Measurements from ENCODE around the gene KRTAP3-3.
A peak's percentile ranks its signal among the peaks of the same experiment; 100 is the strongest.

Gene KRTAP3-3

GRCh38 chr17:41016578-41017215, 22.7 kb upstream of the KRTAP3-3 start:
- no peaks in the 10 kb centered on the region for H3K36me3 Mint-ChIP-seq (ENCODE audit: low read depth)
- no peak overlapping the region for H3K27ac Mint-ChIP-seq
- no peak overlapping the region for H3K4me3 Mint-ChIP-seq
- H3K9me3 Mint-ChIP-seq = peaks cover 6% of the 10 kb centered on the region
- TF ChIP-seq CTCF (IDR thresholded peaks at IDR 0.05; ENCODE audit: unreplicated experiment in 3 of 3) = no peak
- H3K4me1 Mint-ChIP-seq = peaks cover 16% of the 10 kb centered on the region
- no peaks in the 10 kb centered on the region for H3K27me3 Mint-ChIP-seq (ENCODE audit: low read depth)

GRCh38 chr17:41015454-41015853, 21.5 kb upstream of the KRTAP3-3 start:
- TF ChIP-seq CTCF (IDR thresholded peaks at IDR 0.05; ENCODE audit: unreplicated experiment in 3 of 3) = no peak
- peaks cover 2% of the 10 kb centered on the region for H3K9me3 Mint-ChIP-seq
- H3K27ac Mint-ChIP-seq = no peak overlapping the region
- H3K4me1 Mint-ChIP-seq = peaks cover 19% of the 10 kb centered on the region
- no peak overlapping the region for H3K4me3 Mint-ChIP-seq
- H3K36me3 Mint-ChIP-seq (ENCODE audit: low read depth) = no peaks in the 10 kb centered on the region
- no peaks in the 10 kb centered on the region for H3K27me3 Mint-ChIP-seq (ENCODE audit: low read depth)

- Mint-ChIP-seq H3K4me1 (peaks cover 19% of the 10 kb centered on the region), H3K36me3 (ENCODE audit: low read depth) (no peaks in the 10 kb centered on the region), H3K4me3 (no peak overlapping the region), H3K27ac (peak overlapping the region; percentile 40 to 76 (median 44)), H3K27me3 (ENCODE audit: low read depth) (no peaks in the 10 kb centered on the region), H3K9me3 (peaks cover 2% of the 10 kb centered on the region)
- TF ChIP-seq CTCF (IDR thresholded peaks at IDR 0.05; ENCODE audit: unreplicated experiment in 3 of 3) = no peak
Observed at GRCh38 chr17:41013606-41014005, 19.6 kb upstream of the KRTAP3-3 start.

GRCh38 chr17:41013181-41013580, 19.2 kb upstream of the KRTAP3-3 start:
- Mint-ChIP-seq H3K9me3 (peaks cover 2% of the 10 kb centered on the region), H3K36me3 (ENCODE audit: low read depth) (no peaks in the 10 kb centered on the region), H3K27ac (peak overlapping the region; percentile 4 to 44 (median 39)), H3K27me3 (ENCODE audit: low read depth) (no peaks in the 10 kb centered on the region), H3K4me1 (peaks cover 19% of the 10 kb centered on the region), H3K4me3 (no peak overlapping the region)
- TF ChIP-seq CTCF (IDR thresholded peaks at IDR 0.05; ENCODE audit: unreplicated experiment in 3 of 3) = no peak

GRCh38 chr17:41012326-41013120, 18.6 kb upstream of the KRTAP3-3 start:
- peak overlapping the region; percentile 0 to 39 (median 4) for H3K27ac Mint-ChIP-seq
- no peaks in the 10 kb centered on the region for H3K27me3 Mint-ChIP-seq (ENCODE audit: low read depth)
- no peaks in the 10 kb centered on the region for H3K36me3 Mint-ChIP-seq (ENCODE audit: low read depth)
- H3K4me3 Mint-ChIP-seq = no peak overlapping the region
- no peak for TF ChIP-seq CTCF (IDR thresholded peaks at IDR 0.05; ENCODE audit: unreplicated experiment in 3 of 3)
- H3K9me3 Mint-ChIP-seq = peaks cover 2% of the 10 kb centered on the region
- H3K4me1 Mint-ChIP-seq = peaks cover 19% of the 10 kb centered on the region
